ENCODE results near the gene ABHD17B.

GRCh38 chr9:71822935-71823334 lies 88.1 kb downstream of the ABHD17B start:
- no peak for TF ChIP-seq CTCF (IDR thresholded peaks at IDR 0.05)
- TF ChIP-seq POLR2A (IDR thresholded peaks at IDR 0.05), result no peak

Data from thyroid gland (tissue), 4 donors.